Vagina (tissue), 2 donors: ENCODE measurements around the gene KLHL34.

Experiments used
- CTCF ChIP-seq, 3 experiments: fragments of 450-650 bp in 2 of 3; fragments of 200-600 bp in 1 of 3; sonication (generic) in 1 of 3; IDR thresholded peaks; one replicate each; pipeline ENCODE4 v1.5.1; 2017 to 2019; ENCODE audit warnings: antibody characterized with exemption in 3 of 3, mild to moderate bottlenecking in 2 of 3, moderate library complexity in 2 of 3
- POLR2A ChIP-seq, 2 donors: fragments of 450-650 bp; IDR thresholded peaks; one replicate each; pipeline ENCODE4 v1.6.1; 2017; ENCODE audit warnings: antibody characterized with exemption in 2 of 2, mild to moderate bottlenecking in 2 of 2, moderate library complexity in 2 of 2

GRCh38 chrX:21612154-21612553, 46.0 kb downstream of the KLHL34 start:
- TF ChIP-seq CTCF (IDR thresholded peaks at IDR 0.05) (no peak), POLR2A (IDR thresholded peaks at IDR 0.05) (no peak)
